Measurements from ENCODE around the gene C20orf96.
"Not testable (repeated sequence)": the region's sequence is repeated elsewhere in the genome, so short reads cannot be mapped to it uniquely, and the experiment has no call there.

The C20orf96 gene

DNA sequence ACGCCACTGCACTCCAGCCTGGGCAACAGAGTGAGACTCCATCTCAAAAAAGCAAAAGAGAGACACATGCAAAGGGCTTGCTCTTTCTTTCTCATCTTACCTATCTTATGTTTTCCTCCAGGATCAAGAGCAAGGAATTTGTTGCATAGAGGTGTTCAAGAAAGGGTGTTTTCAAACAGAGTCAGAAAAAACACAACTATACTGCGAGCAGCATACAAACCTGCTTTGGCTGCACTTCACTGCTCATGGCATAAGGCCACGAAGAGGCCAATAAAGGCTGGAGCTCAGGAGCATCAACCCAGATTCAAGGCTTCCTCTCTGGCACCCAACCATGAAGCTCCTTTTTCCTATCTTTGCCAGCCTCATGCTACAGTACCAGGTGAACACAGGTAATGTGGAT is 63.6 kb downstream of the C20orf96 start, which contains the start of gene DEFB129:
Gene DEFB129 (plus strand): TSS at position 301 of the 400 bp plus-strand sequence. CDS start 31 bp downstream, at position 332.
- Histone ChIP-seq H3K4me3 (ENCODE audit: low read depth, low read length) (no peak within 1 kb of the TSS), H3K4me2 (ENCODE audit: low read length) (no peak within 1 kb of the TSS), H2BK12ac (ENCODE audit: low read length) (no peak within 1 kb of the TSS), H4K12ac (ENCODE audit: low read depth, low read length) (no peak within 1 kb of the TSS), H3K79me1 (ENCODE audit: low read length) (no peaks in the 10 kb centered on the region), H2AK5ac (ENCODE audit: low read length) (no peak within 1 kb of the TSS), H3K27me3 (ENCODE audit: insufficient read depth, low read length) (no peaks in the 10 kb centered on the region), H2AFZ (ENCODE audit: insufficient read depth, low read length, poor library complexity) (no peak within 1 kb of the TSS), H2BK5ac (ENCODE audit: low read depth, low read length, poor library complexity) (no peak within 1 kb of the TSS), H3K4me1 (ENCODE audit: control insufficient read depth in 1 of 2, insufficient read depth in 2 of 2, low read length in 2 of 2) (no peaks in the 10 kb centered on the region), H3K23ac (ENCODE audit: low read length) (no peak within 1 kb of the TSS), H3K9ac (ENCODE audit: low read length) (no peak within 1 kb of the TSS), H3K36me3 (ENCODE audit: control insufficient read depth in 1 of 2, insufficient read depth in 2 of 2, low read length in 2 of 2) (no peaks in the 10 kb centered on the region), H3K27ac (ENCODE audit: low read depth, low read length) (no peak within 1 kb of the TSS), H3K9me3 (ENCODE audit: insufficient read depth, low read depth, low read length) (peaks cover 2% of the 10 kb centered on the region), H3K79me2 (ENCODE audit: control insufficient read depth, insufficient read depth, low read length, poor library complexity) (no peaks in the 10 kb centered on the region), H4K91ac (ENCODE audit: low read depth, low read length) (no peak within 1 kb of the TSS), H3K18ac (ENCODE audit: low read length) (no peak within 1 kb of the TSS), H2BK120ac (ENCODE audit: insufficient read depth, low read length, poor library complexity) (no peak within 1 kb of the TSS), H3K4ac (ENCODE audit: low read depth, low read length) (no peak within 1 kb of the TSS), H3K14ac (ENCODE audit: low read length) (no peak within 1 kb of the TSS), H4K8ac (ENCODE audit: low read depth, low read length) (no peak within 1 kb of the TSS)
- DNase-seq: no peak
- WGBS (ENCODE audit: extremely low coverage, insufficient coverage, insufficient read length): no CpG with 5 or more reads among the region's 3 CpGs

GRCh38 chr20:225879-226278 is 64.7 kb downstream of the C20orf96 start:
- WGBS (ENCODE audit: extremely low coverage, insufficient coverage, insufficient read length): no CpG with 5 or more reads among the region's 3 CpGs
- H2BK12ac ChIP-seq (ENCODE audit: low read length); H3K27ac ChIP-seq (ENCODE audit: low read depth, low read length); H2AK5ac ChIP-seq (ENCODE audit: low read length); H4K8ac ChIP-seq (ENCODE audit: low read depth, low read length); H3K79me1 ChIP-seq (ENCODE audit: low read length); H4K12ac ChIP-seq (ENCODE audit: low read depth, low read length); H3K4me1 ChIP-seq (ENCODE audit: control insufficient read depth in 1 of 2, insufficient read depth in 2 of 2, low read length in 2 of 2); H3K36me3 ChIP-seq (ENCODE audit: control insufficient read depth in 1 of 2, insufficient read depth in 2 of 2, low read length in 2 of 2); H3K9me3 ChIP-seq (ENCODE audit: insufficient read depth, low read depth, low read length); H2BK5ac ChIP-seq (ENCODE audit: low read depth, low read length, poor library complexity); H4K91ac ChIP-seq (ENCODE audit: low read depth, low read length); H3K23ac ChIP-seq (ENCODE audit: low read length); H3K9ac ChIP-seq (ENCODE audit: low read length); H2BK120ac ChIP-seq (ENCODE audit: insufficient read depth, low read length, poor library complexity); H3K14ac ChIP-seq (ENCODE audit: low read length); H3K4me3 ChIP-seq (ENCODE audit: low read depth, low read length); H3K79me2 ChIP-seq (ENCODE audit: control insufficient read depth, insufficient read depth, low read length, poor library complexity); DNase-seq; H3K4ac ChIP-seq (ENCODE audit: low read depth, low read length); H2AFZ ChIP-seq (ENCODE audit: insufficient read depth, low read length, poor library complexity); H3K18ac ChIP-seq (ENCODE audit: low read length); H3K4me2 ChIP-seq (ENCODE audit: low read length); H3K27me3 ChIP-seq (ENCODE audit: insufficient read depth, low read length): not testable (repeated sequence)

GRCh38 chr20:221258-221830 is 69.2 kb downstream of the C20orf96 start:
- H3K23ac ChIP-seq (ENCODE audit: low read length): no peak overlapping the region
- no peak overlapping the region for H3K14ac ChIP-seq (ENCODE audit: low read length)
- H2BK5ac ChIP-seq (ENCODE audit: low read depth, low read length, poor library complexity): no peak overlapping the region
- no peak overlapping the region for H3K27ac ChIP-seq (ENCODE audit: low read depth, low read length)
- H4K91ac ChIP-seq (ENCODE audit: low read depth, low read length): no peak overlapping the region
- H2BK12ac ChIP-seq (ENCODE audit: low read length): no peak overlapping the region
- no peak for DNase-seq
- no peaks in the 10 kb centered on the region for H3K4me1 ChIP-seq (ENCODE audit: control insufficient read depth in 1 of 2, insufficient read depth in 2 of 2, low read length in 2 of 2)
- H3K9me3 ChIP-seq (ENCODE audit: insufficient read depth, low read depth, low read length): no peaks in the 10 kb centered on the region
- no CpG with 5 or more reads among the region's 1 CpG for WGBS (ENCODE audit: extremely low coverage, insufficient coverage, insufficient read length)
- no peaks in the 10 kb centered on the region for H3K27me3 ChIP-seq (ENCODE audit: insufficient read depth, low read length)
- no peaks in the 10 kb centered on the region for H3K79me1 ChIP-seq (ENCODE audit: low read length)
- no peaks in the 10 kb centered on the region for H3K79me2 ChIP-seq (ENCODE audit: control insufficient read depth, insufficient read depth, low read length, poor library complexity)
- H3K4me2 ChIP-seq (ENCODE audit: low read length): no peak overlapping the region
- H3K36me3 ChIP-seq (ENCODE audit: control insufficient read depth in 1 of 2, insufficient read depth in 2 of 2, low read length in 2 of 2): no peaks in the 10 kb centered on the region
- no peak overlapping the region for H3K4ac ChIP-seq (ENCODE audit: low read depth, low read length)
- H2AK5ac ChIP-seq (ENCODE audit: low read length): no peak overlapping the region
- no peak overlapping the region for H3K18ac ChIP-seq (ENCODE audit: low read length)
- H4K12ac ChIP-seq (ENCODE audit: low read depth, low read length): no peak overlapping the region
- no peak overlapping the region for H3K4me3 ChIP-seq (ENCODE audit: low read depth, low read length)
- no peak overlapping the region for H2BK120ac ChIP-seq (ENCODE audit: insufficient read depth, low read length, poor library complexity)
- H4K8ac ChIP-seq (ENCODE audit: low read depth, low read length): no peak overlapping the region
- no peak overlapping the region for H3K9ac ChIP-seq (ENCODE audit: low read length)
- H2AFZ ChIP-seq (ENCODE audit: insufficient read depth, low read length, poor library complexity): no peak overlapping the region

All from trophoblast cell (in vitro differentiated cells and primary cell).